PFSK-1 (cell line): Measurements from ENCODE around the gene RFNG.

Experiments used
- FOXP2 ChIP-seq: optimal IDR thresholded peaks from 2 replicates; pipeline ENCODE3; 2011; ENCODE audit warnings: borderline replicate concordance, control low read depth, inconsistent platforms; ENCODE audit not compliant: insufficient read depth; ENCODE audit errors: extremely low read length, extremely low read depth
- POLR2AphosphoS5 ChIP-seq: IDR thresholded peaks from 2 replicates; pipeline ENCODE4 v1.6.1; 2012; ENCODE audit warnings: low read depth, mild to moderate bottlenecking, control low read depth, low read length, moderate library complexity
- SIN3A ChIP-seq: IDR thresholded peaks from 2 replicates; pipeline ENCODE4 v1.6.1; 2012; ENCODE audit warnings: mild to moderate bottlenecking, low read length, moderate library complexity, borderline replicate concordance; ENCODE audit not compliant: insufficient read depth
- TAF1 ChIP-seq: IDR thresholded peaks from 2 replicates; pipeline ENCODE4 v1.6.1; 2012; ENCODE audit warnings: low read length, control low read depth, borderline replicate concordance; ENCODE audit not compliant: insufficient read depth
- TF ChIP-seq, protein P1 (sequence below), 2 experiments: IDR thresholded peaks; 2 replicates each; pipeline versions ENCODE4 v1.6.1 to v1.8.0; 2011 to 2012; ENCODE audit warnings: low read depth in 2 of 2, low read length in 2 of 2, control low read depth in 1 of 2, inconsistent platforms in 1 of 2, mild to moderate bottlenecking in 1 of 2, moderate library complexity in 1 of 2; ENCODE audit not compliant: insufficient read depth in 1 of 2

Gene RFNG

DNA sequence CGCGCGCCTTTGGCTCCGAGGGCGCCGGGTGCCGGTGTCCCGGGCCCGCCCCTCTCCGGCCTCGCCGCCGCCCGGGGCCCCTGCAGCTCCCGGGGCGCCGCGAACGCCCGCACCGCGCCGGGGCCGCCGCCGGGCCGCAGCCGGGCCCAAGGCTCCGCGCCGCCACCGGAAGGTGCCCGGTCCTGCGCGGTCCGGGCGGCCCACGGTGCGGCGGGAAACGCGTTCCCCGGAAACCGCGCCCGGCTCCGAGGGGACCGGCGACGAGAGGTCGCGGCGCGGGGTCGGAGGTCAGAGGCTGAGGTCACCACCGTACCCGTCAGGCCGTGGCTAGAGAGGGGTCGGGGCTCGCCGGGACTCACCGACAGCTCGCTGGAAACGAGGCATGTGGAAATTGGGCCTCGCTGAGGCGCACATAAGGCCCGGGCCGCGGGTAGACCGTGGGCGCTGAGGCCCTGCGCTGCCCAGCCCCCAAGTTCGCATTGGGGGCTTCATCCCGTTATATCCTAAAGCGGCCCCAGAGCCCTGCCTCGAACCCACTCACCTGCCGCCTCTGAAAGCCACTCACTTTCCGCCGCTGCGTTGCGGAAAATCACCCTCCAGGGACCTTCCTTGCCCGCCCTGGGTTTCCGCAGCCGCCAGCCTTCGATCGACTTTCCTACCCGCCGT is 14.2 kb upstream of the RFNG start, which contains the start of gene DUS1L:
Gene DUS1L, minus strand, starts transcription at position 167 of the 666 bp plus-strand sequence. CDS start 745 bp downstream, outside the sequence.
- TF ChIP-seq, protein P1, sequence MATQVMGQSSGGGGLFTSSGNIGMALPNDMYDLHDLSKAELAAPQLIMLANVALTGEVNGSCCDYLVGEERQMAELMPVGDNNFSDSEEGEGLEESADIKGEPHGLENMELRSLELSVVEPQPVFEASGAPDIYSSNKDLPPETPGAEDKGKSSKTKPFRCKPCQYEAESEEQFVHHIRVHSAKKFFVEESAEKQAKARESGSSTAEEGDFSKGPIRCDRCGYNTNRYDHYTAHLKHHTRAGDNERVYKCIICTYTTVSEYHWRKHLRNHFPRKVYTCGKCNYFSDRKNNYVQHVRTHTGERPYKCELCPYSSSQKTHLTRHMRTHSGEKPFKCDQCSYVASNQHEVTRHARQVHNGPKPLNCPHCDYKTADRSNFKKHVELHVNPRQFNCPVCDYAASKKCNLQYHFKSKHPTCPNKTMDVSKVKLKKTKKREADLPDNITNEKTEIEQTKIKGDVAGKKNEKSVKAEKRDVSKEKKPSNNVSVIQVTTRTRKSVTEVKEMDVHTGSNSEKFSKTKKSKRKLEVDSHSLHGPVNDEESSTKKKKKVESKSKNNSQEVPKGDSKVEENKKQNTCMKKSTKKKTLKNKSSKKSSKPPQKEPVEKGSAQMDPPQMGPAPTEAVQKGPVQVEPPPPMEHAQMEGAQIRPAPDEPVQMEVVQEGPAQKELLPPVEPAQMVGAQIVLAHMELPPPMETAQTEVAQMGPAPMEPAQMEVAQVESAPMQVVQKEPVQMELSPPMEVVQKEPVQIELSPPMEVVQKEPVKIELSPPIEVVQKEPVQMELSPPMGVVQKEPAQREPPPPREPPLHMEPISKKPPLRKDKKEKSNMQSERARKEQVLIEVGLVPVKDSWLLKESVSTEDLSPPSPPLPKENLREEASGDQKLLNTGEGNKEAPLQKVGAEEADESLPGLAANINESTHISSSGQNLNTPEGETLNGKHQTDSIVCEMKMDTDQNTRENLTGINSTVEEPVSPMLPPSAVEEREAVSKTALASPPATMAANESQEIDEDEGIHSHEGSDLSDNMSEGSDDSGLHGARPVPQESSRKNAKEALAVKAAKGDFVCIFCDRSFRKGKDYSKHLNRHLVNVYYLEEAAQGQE (IDR thresholded peaks at IDR 0.05; ENCODE audit: insufficient read depth in 1 of 2, low read depth in 2 of 2, low read length in 2 of 2), result no peak
- peak; percentile 97 for TF ChIP-seq TAF1
- peak; percentile 62 for TF ChIP-seq POLR2AphosphoS5
- peak; percentile 89 for TF ChIP-seq FOXP2
- no peak for TF ChIP-seq SIN3A

DNA sequence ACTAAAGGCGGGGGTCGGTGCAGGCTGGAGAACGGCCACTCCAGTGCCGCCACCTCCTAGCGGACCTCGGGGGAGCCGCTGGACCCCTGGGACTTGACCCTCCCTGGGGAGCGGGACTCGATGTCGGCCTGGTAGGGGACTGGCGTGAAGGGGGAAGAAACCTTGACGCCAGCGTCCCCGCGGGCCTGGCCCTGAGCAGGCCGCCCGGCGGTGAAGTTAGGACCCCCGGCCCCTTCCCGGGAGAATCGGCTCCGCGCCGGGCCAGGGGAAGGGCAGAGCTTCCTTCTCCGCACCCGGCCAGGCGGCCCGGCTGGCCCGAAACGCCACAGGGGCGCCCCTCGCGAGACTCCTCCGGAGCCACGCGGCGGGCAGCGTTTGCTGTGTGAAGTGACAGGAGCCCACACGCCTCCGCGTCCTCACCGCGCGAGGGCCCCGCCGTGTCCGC is 13.6 kb upstream of the RFNG start:
- TF ChIP-seq TAF1 (no peak), FOXP2 (no peak), SIN3A (no peak), POLR2AphosphoS5 (no peak)
- TF ChIP-seq, protein P1 (IDR thresholded peaks at IDR 0.05; ENCODE audit: insufficient read depth in 1 of 2, low read depth in 2 of 2, low read length in 2 of 2), result no peak

DNA sequence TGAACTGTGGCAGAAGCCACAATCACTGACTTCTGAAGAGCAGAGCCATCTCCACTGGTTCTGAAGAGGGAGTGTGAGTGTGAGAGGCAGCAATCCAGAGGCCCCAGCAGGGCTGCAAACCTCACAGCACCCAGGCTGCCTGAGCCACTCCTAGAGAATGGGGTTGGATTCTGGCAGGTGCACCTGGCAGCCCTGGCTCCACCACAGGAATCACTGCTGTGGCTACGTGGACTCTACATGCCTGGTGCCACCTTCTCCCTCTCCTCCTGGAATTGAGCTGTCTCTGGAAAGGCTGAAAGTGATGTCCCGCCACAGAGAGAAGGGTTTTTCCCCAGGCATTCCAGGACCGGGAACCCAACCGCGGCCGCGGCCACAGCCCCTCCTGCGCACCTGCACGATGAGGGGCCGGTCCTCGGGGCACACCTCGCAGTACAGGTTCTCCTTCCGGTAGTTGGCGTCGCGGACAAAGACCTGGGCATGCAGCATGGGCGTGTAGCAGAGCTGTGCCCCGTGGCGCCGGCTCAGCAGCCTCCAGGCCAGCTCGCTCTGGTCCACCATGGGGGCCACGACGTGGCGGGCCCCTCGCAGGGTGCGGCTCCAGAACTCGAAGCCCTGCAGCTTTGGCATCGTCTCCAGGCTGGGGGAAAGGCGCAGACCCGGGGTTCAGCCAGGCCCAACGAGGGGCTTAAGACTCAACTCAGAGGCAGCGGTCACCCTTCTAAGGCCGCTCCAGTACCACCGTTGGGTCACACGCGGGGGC is 13.0 kb upstream of the RFNG start:
- TF ChIP-seq TAF1 (no peak), FOXP2 (no peak), SIN3A (no peak), POLR2AphosphoS5 (no peak)
- TF ChIP-seq, protein P1 (IDR thresholded peaks at IDR 0.05; ENCODE audit: insufficient read depth in 1 of 2, low read depth in 2 of 2, low read length in 2 of 2), result no peak

DNA sequence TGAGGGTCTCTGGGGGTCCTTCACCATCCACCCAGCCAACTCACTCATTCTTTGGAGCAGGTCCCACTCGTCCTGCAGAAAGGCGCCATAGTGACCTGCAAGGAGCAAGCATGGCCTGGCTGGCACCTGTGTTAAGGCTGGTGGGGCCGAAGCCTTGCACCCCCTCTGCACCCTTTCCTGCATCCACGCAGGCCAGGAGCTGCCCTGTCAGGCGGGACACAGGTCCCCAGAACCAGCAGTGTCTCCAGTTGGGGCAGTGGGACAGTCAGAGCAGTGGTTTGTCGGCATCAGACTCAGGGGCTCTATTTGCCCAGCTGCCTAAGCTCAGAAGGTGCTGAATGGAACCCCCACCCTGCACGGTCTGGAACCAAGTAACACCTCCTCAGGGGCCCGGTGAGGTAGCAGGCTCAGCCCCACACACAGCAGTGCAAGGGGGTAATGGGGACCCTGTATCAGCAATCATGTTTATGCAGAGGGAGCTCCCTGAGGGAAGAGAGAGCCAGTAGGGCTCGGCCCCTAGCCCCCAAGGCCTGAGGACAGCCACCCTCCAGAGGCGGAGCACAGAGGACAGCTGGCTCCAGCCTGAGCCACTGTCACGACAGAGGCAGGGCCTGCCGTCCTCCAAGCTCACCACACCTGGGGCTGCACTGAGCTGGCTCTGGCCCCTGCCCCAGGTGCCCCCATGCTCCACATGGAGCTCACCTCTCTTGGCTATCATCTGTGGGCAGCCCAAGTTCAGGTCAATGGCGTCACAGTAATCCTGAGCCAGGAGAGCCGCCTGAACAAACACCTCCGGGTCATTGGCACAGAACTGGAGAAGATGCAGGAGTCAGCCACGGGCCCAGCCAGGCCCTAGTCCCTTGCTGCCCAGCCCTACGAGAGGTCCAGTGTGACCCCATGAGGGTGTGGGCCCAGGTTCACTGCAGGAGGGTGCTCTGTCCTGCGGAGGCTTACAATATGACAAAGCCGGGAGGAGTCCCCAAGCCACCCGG is 12.1 kb upstream of the RFNG start:
- TF ChIP-seq POLR2AphosphoS5 (no peak), FOXP2 (no peak), SIN3A (no peak), TAF1 (no peak)
- TF ChIP-seq, protein P1 (IDR thresholded peaks at IDR 0.05; ENCODE audit: insufficient read depth in 1 of 2, low read depth in 2 of 2, low read length in 2 of 2), result no peak
